HG02973 (cell line): ENCODE measurements around the gene ARMC10.
"Not testable (repeated sequence)": the region's sequence is repeated elsewhere in the genome, so short reads cannot be mapped to it uniquely, and the experiment has no call there.

Experiments
- ATAC-seq: cut with Tn5 transposase; IDR thresholded peaks from one replicate; pipeline ENCODE4 v1.9.1; 2021; ENCODE audit warnings: moderate library complexity; ENCODE audit not compliant: unreplicated experiment

Gene ARMC10

DNA sequence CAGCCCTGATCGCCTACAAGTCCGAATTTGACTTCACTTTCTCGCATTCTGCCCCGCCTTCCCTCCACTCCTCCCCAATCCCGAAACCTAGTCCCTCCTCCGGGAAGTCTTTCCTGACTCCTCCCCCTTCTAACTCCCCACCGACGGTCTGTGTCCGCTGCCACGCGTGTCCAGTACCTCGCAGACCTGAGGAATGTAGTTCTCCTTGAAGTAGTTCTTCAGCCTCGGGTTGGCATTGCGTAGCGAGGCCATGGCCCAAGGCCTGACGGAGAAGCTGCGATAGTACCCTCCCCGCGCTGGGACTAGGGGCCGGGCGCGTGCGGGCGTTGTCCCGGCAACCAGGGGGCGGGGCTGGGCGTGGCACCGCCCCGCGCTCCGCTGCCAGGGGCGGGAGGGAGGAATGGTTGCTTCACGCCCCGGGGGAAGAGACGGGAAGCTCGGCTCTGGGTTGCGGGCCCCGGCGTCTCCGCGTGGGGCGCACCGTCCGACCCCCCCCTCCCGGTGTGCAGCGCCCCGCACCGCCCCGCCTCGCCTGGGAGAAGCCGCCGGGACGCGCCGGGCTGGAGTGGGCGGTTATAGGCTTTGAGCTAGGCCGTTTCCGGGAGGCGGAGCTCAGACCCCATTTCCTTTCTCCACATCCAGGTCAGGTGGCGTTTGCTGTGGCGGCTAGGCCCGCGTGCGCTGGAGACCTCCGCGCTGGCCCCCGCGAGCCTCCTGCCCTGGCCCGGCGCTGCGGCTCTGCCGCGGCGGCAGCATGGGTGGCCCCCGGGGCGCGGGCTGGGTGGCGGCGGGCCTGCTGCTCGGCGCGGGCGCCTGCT, at the start of gene ARMC10, which contains the start of gene FBXL13:
Gene ARMC10 (plus strand): TSS at position 622 of the 818 bp plus-strand sequence. CDS start 133 bp downstream, at position 755.
Gene FBXL13 (minus strand): TSS at position 278 of the 818 bp plus-strand sequence.
- ATAC-seq: peak; percentile 86

- ATAC-seq: no peak
Measured at GRCh38 chr7:103025341-103025740, 49.6 kb upstream of the ARMC10 start.

DNA sequence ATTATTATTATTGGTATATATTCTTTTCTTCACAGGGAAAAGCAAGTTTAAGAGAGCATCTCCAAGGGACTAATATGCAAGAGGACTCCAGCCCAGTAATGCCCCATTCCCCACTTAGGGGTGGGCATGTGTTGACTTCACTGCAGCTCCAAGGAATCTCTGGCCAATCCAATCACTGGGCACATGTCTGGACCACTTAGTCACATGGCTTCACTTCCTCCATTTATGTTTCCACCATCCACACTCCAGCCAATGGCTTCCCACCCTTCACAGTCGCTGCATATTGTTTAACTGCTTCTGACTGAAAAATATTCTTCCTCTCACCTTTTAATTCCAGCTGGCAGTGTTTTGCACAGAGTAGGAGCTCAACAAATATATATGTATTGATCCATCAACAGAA, 43.9 kb upstream of the ARMC10 start:
- no peak for ATAC-seq

DNA sequence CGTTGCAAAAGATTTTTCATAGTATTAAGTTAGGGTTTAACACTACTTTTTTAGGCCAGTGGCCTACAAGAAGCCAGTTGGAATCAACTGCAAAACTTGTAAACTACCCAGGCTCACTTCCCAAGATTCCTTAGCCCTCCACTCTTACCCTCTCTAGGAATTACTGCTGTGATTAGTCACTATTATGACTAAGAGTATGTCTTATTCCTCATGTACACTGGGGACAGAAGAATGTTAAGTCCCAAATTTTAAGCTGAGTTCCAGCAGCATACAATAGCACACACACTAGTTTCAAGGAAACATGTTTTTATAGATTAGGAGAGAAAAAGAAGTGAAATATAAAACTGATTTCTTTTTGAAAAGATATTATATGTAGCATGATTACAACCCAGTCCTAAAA, 43.2 kb upstream of the ARMC10 start:
- no peak for ATAC-seq

DNA sequence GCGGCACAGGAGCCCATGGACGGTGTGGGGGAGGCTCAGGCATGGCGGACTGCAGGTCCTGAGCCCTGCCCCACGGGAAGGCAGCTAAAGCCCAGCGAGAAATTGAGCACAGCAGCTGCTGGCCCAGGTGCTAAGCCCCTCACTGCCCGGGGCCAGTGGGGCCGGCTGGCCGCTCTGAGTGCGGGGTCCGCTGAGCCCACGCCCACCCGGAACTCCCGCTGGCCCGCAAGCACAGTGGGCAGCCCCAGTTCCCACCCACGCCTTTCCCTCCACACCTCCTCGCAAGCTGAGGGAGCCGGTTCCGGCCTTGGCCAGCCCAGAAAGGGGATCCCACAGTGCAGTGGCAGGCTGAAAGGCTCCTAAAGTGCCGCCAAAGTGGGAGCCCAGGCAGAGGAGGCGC, 40.6 kb upstream of the ARMC10 start:
- ATAC-seq: not testable (repeated sequence)

GRCh38 chr7:103037476-103037822, 37.5 kb upstream of the ARMC10 start:
- ATAC-seq: no peak

DNA sequence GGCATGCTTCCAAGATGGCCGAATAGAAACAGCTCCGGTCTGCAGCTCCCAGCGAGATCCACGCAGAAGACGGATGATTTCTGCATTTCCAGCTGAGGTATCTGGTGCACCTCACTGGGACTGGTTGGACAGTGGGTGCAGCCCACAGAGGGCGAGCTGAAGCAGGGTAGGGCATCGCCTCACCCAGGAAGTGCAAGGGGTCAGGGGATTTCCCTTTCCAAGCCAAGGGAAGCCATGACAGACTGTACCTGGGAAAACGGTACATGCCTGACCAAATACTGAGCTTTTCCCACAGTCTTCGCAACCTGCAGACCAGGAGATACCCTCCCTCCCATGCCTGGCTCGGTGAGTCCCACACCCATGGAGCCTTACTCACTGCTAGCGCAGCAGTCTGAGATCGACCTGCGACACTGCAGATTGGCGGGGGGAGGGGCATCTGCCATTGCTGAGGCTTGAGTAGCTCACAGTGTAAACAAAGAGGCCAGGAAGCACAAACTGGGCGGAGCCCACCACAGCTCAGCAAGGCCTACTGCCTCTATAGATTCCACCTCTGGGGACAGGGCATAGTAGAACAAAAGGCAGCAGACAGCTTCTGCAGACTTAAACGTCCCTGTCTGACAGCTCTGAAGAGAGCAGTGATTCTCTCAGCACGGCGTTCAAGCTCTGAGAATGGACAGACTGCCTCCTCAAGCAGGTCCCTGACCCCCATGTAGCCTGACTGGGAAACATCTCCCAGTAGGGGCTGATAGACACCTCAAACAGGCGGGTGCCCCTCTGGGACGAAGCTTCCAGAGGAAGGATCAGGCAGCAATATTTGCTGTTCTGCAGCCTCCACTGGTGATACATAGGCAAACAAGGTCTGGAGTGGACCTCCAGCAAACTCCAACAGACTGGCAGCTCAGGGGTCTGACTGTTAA, 36.9 kb upstream of the ARMC10 start:
- not testable (repeated sequence) for ATAC-seq

GRCh38 chr7:103041815-103042214, 33.1 kb upstream of the ARMC10 start:
- ATAC-seq: not testable (repeated sequence)

- ATAC-seq: no peak
Measured at GRCh38 chr7:103048833-103049232, 26.1 kb upstream of the ARMC10 start.

DNA sequence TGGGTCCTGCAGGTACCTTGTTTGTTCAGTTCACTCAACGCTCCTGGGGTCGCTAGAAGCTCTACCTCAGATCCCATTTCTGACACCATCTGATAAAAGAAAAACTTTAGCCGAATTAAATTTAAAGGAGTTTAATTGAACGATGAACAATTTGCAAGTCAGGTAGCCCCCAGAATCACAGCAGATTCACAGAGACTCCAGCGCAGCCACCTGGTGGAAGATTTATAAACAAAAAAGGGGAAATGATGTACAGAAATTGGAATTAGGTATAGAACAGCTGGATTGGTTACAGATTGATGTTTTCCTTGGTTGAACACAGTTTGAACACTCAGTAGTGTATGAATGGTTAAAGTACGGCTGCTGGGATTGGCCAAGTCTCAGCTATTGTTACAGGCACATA, 23.4 kb upstream of the ARMC10 start:
- ATAC-seq: no peak

DNA sequence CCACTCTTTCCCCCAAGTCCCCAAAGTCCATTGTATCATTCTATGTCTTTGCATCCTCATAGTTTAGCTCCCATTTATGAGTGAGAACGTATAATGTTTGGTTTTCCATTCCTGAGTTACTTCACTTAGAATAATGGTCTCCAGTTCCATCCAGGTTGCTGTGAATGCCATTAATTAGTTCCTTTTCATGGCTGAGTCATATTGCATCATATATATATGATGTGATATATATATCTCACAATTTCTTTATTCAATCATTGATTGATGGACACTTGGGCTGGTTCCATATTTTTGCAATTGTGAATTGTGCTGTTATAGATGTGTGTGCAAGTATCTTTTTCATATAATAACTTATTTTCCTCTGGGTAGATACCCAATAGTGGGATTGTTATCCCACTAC, 18.9 kb upstream of the ARMC10 start:
- not testable (repeated sequence) for ATAC-seq

GRCh38 chr7:103058122-103058521, 16.8 kb upstream of the ARMC10 start:
- no peak for ATAC-seq

DNA sequence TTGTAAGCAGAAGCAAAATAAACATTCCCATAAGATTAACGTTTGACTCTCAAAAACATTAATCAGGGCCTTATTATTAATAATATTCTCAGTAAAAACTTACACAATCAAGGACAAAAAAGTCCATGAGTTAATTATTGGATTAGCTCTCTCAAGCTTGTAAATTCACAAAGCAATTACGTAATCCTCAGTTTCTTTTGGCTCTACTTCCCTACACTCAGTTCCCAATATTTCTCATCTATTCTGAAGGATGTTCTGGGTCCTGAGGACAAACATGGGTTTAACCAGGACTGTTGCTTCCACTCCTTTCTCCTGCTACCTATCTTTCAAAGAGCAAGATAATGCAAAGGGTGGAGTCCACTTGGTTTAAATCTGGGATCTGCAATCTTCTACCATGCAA, 15.5 kb upstream of the ARMC10 start:
- no peak for ATAC-seq

DNA sequence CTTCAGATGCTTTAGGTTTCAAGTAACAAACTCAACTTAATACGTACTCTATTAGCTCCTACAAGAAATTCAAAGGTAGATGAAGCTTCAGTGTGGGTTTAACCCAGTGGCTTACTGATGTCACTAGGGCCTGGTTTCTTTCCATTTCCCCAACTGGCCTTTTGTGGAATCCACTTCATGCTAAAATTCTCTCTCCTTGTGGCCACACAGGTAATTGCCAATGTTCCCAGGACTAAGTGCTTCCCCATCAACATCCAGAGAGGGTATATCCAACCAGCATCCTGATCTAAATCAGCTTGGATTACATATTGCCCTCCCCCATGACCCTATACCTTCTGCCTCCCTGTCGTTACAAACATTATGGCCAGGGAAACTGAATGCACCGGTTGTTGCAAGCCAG, 11.0 kb upstream of the ARMC10 start:
- ATAC-seq: no peak

DNA sequence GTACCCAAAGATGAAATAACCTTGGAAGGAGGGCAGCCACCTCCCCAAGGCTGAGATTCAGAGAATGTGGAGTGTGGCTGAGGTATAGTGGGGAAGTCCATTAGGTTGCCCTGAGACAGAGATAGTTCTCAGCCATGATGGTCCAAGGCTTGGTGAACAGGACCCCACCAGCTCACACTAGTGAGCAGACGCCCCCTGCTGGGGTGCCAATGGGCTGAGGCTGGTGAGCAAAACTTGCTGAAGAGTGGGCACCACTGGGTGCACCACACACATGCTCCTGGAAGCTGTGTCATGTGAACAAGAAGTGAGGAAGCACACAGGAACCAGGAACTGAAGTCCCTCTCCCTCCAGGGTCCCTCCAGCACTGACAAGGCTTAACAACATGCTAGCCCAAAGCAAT, 9.3 kb upstream of the ARMC10 start:
- ATAC-seq: no peak

DNA sequence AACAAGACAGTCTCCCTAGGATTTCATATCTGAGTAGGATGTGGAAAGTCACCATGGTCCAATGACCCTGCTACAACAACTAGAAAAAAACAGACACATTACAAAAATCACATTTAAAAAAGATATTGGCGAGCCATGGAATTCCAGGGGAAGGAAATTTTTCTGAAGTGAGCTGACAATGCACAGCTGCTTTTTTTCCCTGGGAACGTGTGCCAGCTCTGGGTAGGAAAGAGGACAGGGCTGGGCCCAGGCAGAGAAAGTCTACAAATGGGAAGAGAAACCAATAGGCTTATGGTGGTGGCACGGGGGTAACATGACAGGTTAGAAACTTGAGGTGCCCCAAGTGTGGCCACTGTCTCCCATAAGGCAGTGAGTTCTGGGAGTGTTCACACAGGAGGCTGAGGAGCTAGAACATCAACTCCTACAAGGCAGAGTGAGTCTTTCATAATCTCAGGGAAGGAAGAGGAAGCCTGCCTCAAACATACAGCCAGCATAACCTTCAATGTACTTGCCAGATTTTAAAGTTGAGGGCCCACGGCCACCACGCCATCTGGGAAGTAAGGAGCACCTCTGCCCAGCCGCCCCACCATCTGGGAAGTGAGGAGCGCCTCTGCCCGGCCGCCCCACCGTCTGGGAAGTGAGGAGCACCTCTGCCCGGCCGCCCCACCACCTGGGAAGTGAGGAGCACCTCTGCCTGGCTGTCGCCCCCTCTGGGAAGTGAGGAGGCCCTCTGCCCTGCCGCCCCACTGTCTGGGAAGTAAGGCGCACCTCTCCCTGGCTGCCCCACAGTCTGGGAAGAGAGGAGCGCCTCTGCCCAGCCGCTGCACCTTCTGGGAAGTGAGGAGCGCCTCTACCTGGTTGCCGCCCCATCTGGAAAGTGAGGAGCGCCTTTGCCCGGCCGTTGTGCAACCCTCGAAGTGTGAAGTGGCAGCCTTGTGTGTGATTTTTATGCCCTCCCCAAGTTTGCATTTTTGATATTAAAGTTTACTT, 6.2 kb upstream of the ARMC10 start:
- no peak for ATAC-seq

- ATAC-seq: no peak
Measured at GRCh38 chr7:103071000-103071399, 3.9 kb upstream of the ARMC10 start.

DNA sequence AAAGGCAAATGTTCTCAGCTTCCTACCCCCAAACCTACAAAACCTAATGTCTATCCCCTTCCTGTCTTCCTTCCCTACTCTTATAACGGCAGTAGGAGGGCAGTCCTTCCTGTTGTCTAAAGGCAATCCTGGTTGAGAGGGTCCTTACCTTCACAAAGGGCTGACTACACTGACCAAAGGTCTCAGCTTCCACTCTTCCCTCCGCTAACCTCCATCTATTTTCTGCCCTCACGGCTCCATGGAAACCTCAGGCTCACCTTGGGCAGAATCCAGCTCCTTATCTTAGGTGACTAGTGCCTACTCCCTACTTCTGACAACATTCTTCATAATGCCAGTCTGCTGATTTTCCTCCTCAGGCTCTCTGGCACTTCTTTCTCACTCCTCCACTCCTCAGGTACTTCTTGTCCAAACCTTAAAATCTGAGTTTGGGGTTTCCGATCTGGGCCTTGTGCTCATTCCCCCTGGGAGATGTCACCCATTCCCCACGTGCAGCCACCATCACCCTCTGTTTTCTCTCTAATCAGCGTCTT, 886 bp upstream of the ARMC10 start:
- ATAC-seq: no peak

GRCh38 chr7:103075337-103075918, 488 bp downstream of the ARMC10 start:
- ATAC-seq: peak; percentile 50

- ATAC-seq: no peak
Measured at GRCh38 chr7:103076764-103077163, 1.8 kb downstream of the ARMC10 start.
